OCI-LY1 (cell line): ENCODE results near the gene NCEH1.

Experiments
- CTCF ChIP-seq: fragments of 200-600 bp; sonication (generic), shearing (Covaris generic); IDR thresholded peaks from 2 replicates; pipeline ENCODE4 v1.5.1; 2017; ENCODE audit warnings: mild to moderate bottlenecking, antibody characterized with exemption, low read length, moderate library complexity, mixed read lengths
- EZH2 ChIP-seq: fragments of 200-600 bp; sonication (generic), shearing (Covaris generic); IDR thresholded peaks from 2 replicates; pipeline ENCODE4 v1.8.0; 2017; ENCODE audit warnings: borderline replicate concordance, mixed run types, mild to moderate bottlenecking, antibody characterized with exemption, low read length, moderate library complexity, mixed read lengths

- TF ChIP-seq CTCF (no peak), EZH2 (no peak)
Observed at GRCh38 chr3:172653004-172653572, 57.8 kb downstream of the NCEH1 start.
